ENCODE measurements around the gene CDH23.

DNA sequence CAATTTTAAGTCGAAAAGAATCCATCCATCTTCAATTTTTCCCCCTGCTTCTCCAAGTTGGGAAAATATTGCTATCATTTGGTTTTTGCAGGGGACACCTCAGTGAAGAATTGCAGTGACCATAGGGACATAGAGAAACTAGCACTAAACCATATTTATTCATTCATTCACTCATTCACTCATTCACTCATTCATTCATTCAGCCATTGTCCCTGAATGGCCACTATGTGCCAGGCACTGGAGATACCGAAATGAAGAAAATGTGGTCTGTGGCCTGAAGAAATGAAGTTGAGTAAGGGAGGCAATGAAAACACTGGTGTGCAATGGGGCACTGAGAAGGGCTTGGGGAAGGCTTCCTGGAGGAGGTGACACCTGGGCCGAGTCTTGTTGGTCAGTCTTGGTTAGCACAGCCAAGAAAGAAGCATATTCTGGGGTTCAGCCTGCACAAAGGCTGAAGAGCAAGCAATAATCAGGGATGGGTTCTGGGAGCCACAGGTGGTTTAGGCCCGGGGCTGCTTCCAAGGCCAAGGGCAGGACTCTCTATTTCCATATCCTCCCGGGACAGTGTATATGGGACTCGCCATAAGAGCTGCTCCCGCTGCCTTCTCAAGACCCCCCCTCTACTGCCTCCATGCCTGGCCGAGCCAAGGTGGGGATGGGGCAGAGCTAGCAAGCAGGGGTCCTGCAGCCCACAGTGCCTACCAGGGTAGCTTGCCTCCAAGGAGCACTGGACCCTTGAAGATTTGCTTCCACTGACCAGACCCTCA, 348.4 kb downstream of the CDH23 start:
- TF ChIP-seq POLR2AphosphoS5 (IDR thresholded peaks at IDR 0.05) (no peak), CTCF (IDR thresholded peaks at IDR 0.05) (no peak)

Data from suprapubic skin (tissue), 3 donors.